Effector CD8-positive, alpha-beta T cell (primary cell): Measurements from ENCODE around the gene RPL13A.
A peak's percentile ranks its signal among the peaks of the same experiment; 100 is the strongest.
"Not testable (repeated sequence)": the region's sequence is repeated elsewhere in the genome, so short reads cannot be mapped to it uniquely, and the experiment has no call there.

Experiments used
- DNase-seq: peaks from one replicate; lab custom pipeline; 2025; lab: John Stamatoyannopoulos, UW
- total RNA-seq, 4 experiments: gene quantifications; one replicate each; lab custom pipeline; 2026; lab: John Stamatoyannopoulos, UW

RPL13A gene
- total RNA-seq = 1,847 to 2,898 (median 2,353) reads per million in 4 experiments

DNA sequence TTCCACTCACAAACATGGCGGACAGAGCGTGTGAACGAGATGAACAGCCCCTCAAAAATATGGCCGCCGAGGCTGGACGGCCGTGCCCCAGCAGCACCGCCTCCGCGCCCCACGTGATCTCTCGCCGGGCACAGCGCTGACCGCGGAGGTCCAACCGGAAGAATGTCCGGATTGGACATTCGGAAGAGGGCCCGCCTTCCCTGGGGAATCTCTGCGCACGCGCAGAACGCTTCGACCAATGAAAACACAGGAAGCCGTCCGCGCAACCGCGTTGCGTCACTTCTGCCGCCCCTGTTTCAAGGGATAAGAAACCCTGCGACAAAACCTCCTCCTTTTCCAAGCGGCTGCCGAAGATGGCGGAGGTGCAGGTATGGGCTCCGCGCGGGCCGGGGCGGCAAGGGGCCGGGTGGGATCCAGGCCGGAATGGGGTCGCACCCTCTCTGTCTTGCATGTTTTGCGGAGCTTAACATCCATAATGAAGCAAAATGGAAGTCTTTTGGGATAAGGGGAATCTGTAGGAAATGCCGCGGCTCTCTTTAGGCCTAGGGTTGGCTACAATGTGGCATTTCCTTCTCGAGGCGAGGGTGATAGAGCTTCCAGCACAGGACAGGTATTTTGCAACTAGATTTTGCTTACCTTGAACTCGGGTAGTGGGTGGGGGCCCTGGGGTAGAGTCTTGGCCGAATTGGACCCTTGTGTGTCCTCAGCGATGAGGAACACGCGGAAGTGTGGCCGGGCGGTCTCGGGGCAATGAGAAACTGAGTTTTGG is at the start of gene RPL13A:
TSS of gene RPL13A (plus strand) at position 332 of the 769 bp plus-strand sequence. CDS start at position 354, 22 bp downstream.
- peak; percentile 99 for DNase-seq

DNA sequence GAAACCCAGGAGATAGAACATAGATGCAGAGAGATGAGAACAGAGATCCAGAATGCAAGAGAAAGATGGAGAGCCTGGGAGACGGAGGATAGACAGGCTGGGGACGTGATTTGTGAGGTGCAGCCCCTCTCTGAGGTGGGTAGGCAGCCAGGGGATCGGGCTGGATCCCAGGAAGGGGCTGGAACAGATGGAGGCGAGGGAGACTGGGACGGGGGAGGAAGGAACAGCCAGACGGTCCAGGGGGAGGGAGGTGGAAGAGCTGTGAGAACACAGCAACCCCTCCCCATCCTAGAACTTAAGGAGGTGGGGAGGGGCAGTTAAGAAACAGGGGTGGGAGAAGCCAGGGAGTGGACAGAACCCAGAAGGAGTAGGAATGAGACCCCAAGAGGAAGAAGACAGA is 49.1 kb upstream of the RPL13A start:
- DNase-seq = no peak

DNA sequence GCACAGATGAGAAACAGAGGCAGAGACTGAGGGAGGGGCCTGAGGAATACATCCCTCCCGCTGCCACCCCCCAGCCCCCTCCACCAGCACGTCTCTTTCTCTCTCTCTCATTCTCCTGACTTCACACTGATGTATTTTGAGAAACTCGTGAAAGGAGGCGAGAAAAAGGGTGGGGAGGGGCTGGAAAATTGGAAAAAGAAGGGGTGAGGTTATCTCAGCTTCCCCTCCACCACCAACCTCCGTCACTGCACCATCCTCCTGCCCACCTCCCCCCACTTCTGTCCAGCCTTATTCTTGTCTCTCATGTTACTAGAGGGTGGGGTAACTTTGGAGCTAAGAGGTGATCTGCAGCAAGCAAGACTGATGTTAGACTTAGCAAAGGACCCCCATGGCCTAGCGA is 47.6 kb upstream of the RPL13A start:
- DNase-seq = no peak

DNA sequence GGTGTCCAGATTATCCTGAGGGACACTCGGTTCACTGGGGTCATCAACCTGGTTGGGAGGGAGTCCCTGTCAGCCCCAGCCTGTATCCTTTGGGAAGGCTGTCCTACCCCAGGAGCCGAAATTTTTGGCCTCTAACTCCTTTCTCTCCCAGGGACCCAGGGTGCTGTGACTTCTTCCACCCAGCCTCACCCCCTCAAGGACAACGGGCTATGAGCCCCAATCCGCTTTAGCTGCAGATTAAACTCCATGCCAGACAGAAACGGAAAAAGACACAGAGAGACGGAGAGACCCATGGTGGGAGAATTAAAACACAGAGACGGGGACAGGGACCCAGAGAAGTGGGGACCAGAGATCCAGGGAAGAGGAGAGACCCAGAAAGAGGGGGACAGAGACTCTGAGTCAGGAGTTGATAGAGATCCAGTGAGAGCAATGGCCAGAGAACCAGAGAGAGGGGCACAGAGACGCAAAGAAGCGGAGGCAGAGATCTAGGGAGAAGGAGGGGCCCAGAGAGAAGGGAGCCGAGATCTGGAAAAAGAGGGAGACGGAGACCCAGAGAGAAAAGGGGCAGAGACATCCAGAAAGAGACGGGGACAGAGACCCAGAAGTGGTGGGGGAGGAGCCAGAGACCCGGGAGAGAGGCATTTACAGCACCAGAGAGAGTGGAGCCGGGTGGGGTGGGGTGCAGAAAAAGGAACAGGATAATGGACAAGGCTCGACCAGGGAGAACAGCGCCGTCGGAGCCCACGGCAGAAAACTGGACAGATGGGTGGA is 46.8 kb upstream of the RPL13A start:
- no peak for DNase-seq

DNA sequence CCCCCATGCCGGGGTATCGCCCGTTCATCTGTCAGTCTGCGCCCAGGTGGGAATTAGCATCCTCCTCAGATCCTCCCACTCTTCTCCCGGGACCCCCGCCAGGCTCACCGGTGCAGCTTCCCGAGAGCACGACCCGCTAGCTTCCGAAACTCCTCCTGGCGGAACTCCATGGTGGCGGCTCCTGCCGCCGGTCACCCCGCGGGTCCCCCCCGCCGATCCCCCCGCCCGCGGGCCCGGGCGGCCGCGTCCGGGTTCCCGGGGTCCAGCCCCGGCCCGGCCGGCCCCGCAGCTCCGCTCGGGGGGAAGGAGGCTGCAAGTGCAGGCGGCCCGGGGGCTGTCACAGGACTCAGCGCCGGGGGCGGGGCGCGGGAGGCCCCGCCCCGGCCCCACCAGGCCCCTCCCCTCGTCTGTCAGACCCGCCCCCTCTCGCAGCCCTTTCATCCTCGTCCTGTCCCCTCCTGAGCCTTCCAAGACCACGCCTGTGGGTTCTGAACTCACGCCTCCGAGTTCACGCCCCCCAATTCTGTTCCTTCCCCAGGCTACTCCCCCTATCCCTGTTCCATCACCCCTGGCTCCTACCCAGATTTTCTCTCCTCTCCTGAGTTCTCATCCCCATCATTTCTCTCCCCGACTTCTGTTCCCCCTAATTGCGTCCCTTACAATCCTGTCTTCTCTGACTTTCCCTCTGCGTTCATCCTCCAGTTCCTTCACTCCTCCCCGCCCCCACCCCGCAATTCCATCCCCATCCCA is 46.0 kb upstream of the RPL13A start, which contains the start of gene SLC17A7:
TSS of gene SLC17A7 (minus strand) at position 318 of the 750 bp plus-strand sequence. CDS start at position 170, 148 bp downstream.
- peak; percentile 32 for DNase-seq

DNA sequence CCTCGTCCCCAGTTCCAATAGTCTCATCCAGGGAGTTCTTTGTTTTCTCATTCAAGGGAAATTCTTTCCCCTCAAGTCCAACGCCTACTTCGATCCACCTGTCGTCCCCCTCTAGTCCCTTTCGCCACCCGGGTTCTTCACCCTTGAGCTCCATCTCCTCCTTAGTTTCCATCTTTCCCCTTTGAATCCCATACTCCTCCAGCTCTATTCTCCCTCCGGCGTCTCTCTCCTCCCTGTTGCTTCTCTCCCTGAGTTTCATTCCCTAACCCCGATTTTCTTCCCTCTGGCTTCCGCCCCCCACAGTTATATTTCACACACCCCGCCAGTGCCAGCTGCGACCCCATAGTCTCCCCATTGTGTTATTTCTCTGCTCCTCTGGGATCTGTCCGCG is 45.5 kb upstream of the RPL13A start:
- DNase-seq = no peak

DNA sequence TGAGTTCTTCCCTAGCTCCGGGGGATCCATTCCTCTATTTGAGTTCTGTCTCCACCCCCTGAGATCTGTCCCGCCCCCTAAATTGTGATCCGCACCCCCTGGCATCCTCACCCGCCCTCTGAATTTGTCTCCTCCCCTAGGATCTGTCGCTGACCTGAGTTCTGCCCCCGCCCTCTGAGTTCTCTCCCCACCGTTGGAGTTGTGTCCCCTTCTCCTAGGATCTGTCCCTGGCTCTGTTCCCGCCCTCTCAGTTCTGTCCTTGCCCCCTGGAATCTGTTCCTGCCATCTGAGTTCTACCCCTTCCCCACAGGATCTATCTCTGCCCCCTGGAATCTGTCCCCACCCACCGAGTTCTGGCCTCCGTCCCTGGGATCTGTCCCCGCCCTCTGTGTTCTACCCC is 45.1 kb upstream of the RPL13A start:
- DNase-seq = no peak

DNA sequence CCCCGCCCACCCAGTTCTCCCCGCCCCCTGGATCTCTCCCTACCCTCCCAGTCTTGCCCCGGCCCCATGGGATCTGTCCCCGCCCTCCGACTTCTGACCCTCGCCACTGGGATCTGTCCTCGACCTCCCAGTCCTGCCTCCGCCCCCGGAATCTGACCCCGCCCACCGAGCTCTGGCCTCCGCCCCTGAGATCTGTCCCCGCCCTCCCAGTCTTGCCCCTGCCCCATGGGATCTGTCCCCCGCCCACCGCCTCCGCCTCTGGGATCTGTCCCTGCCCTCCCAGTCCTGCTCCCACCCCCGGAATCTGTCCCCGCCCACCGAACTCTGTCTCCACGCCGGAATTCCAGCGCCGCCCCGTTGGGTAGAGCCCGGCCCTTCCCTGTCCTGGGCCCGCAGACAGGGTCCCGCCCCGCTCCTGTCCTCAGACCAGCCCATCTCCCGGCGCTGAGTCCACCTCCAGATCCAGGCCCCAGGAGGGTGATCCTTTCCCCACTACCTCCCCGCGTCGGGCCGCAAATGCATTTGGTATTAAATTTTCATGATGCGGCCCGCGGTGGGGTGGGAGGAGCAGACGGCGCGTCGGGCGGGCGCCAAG is 44.5 kb upstream of the RPL13A start:
- peak; percentile 41 for DNase-seq

DNA sequence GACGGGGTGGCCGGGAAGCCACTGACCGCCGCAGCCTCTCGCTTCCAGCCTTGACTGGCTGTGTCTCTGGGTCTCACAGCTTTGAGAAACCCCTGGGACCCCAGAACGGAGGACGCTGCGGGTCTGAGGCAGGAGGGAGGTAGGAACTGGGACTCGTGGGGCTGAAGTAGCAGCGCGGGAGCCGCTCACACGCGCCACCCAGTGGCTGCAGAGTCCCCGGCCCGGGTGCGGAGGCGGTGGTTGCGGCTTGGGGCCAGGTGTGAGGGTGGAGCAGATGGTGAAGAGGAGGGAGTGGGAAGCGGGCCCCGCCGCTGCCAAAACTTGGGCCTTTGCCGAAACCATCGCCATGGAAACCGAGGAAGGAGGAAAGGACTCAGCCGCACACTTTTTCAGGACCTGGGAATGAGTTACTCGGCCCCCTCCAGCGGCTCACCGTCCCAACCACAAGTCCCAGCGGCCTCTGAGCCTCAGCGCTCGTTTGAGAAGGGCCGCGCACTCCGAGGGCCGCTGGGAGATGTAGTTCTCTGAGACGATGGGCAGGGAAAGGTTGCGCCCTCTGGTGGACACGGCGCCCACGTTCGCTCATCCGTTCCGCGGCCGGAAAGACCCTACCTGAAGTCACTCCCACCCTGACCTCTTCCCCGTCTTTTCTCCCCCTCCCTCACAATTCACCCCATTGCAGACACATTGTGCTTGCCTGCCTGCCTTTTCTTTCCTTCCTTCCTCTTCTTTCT is 43.9 kb upstream of the RPL13A start:
- peak; percentile 86 for DNase-seq

DNA sequence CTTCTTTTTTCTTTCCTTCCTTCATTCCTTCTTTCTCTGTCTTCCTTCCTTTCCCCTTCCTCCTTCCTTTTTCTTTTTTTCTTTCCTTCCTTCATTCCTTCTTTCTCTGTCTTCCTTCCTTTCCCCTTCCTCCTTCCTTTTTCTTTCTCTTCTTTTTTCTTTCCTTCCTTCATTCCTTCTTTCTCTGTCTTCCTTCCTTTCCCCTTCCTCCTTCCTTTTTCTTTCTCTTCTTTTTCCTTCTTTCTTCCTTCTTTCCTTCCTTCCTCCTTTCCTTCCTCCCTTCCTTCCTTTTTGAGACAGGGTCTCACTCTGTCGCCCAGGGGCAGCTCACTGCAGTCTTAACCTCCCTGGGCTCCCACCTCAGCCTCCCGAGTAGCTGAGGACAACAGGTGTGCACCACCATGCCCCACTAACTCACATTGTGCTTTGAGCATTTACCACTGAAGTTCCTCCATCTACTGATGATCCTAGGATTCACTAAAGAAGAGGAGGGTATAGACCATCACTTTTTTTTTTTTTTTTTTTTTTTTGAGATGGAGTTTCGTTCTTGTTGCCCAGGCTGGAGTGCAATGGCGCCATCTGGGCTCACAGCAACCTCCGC is 43.2 kb upstream of the RPL13A start:
- not testable (repeated sequence) for DNase-seq

DNA sequence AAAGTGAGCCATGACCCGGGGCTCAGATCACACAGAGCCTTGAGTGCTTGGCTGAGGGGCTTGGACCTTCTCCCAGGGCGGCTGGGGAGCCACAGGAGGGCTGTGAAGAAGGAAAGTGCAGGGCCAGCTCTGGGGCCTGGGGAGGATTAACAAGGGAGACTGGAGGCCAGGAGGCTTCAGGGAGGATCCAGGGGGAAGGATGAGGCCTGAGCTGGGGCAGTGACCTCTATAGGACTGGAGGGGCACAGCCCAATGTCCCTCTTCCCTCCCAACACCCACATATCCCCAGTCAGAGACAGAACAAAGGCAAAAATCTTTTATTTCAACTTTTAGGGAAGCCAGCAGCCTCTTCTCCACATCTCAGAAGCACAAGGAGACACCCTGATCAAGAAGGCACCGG is 41.4 kb upstream of the RPL13A start:
- DNase-seq = no peak

DNA sequence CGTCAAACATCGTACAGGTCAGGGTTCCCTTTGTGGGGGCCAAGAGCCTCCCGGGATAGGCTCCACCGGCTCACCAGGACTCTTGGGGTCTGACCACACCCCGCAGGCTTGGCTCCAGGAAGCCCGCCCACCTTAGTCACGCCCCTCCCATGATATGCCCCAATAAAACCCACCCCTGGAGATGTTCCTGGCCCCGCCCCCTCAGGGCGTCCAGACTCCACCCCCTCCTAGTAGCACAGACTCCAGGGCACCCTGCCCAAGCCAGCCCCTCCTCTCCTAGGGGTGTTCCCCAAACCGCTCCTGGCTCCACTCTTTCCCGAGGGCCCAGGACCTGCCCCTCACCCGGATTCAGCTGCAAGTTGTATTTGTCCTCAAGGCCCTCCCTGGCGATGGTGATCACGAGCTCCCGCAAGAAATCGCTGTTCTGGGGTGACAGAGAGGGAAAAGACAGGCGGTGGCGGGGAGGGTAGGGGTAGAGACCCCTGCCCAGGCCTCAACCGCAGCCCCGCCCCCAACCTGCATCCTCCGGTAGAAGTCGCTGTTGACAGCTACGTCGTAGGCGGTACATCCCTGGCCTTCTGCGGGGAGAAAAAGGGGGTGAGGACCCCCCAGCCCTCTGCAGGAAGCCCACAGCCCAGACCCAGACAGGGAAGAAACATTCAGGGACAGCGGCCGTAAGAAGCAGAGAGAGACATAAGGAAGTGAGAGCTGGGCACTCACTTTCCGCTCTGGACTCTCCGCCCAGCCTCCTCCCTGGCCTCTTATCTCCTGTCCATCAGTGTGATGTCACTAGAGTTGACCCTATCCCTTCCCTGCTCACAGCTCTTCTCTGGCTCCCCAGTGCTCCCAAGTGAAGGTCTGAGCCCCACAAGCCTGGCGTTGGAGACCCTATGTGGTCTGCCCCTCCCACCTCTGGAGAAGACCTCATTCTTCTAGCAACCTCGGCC is 39.6 kb upstream of the RPL13A start:
- no peak for DNase-seq

DNA sequence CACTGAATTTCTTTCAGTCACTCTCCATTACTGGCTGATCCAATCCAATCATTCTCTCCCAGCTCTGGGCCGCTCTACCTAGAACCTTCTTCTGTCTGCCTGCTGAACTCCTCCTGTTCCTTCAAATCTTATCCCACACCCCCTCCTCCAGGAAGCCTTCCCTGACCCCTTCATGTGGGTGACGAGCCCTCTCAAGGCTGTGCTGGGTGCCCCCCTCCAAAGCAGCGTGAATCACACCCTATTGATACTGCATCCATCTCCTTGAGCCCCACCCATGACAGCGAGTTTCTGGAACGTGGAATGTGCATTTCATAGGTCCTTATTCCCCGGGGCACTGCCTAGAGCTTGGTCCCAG is 39.0 kb upstream of the RPL13A start:
- DNase-seq = no peak

DNA sequence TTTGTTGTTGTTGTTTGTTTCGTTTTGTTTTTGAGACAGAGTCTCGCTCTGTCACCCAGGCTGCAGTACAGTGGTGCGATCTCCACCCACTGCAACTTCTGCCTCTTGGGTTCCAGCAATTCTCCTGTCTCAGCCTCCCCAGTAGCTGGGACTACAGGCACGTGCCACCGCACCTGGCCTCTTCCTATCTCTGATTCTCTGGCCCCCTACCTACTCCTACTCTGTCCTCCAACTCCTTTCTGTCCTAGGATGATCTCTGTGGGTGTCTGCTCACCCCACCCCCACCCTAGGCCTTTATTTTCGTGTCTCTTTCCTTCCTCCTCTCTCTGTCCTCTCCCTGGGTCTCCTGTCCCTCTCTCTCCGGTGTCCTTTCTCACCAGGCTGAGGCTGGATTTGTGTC is 37.0 kb upstream of the RPL13A start:
- DNase-seq = no peak

DNA sequence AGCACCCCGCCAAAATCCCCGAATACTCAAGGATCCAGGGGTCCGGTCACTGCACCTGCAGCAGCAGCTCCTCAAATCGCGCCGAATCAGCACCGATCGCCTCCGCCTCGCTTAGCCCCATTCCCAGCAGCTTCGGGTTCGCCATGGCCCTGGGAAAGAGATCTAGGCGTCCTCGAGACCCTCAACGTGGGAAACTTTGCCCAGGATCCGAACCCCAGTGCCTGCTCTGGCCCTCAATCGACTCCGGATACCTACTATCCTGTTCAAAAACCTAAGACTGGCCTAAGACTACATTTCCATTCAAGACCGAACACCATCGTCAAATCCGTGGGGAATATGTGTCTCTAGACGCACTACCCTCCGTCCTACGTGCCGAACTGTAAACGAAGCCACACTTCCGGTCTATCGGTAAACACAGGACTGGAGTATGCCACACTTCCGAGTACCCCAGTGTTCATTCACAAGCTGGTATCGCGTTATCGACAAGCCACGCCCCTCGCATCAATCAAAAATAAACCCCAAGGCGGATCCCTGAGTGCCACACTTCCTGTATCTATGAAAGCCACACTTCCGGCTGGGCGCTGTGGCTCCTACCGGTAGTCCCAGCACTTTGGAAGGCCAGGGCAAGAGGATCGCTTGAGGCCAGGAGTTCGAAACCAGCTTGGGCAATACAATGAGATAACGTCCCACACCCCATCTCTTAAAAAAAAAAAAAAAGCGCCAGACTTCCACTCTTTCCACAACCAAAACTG is 35.8 kb upstream of the RPL13A start, which contains the start of gene PIH1D1:
TSS of gene PIH1D1 (minus strand) at position 385 of the 752 bp plus-strand sequence. CDS start at position 145, 240 bp downstream.
- DNase-seq = peak; percentile 88

DNA sequence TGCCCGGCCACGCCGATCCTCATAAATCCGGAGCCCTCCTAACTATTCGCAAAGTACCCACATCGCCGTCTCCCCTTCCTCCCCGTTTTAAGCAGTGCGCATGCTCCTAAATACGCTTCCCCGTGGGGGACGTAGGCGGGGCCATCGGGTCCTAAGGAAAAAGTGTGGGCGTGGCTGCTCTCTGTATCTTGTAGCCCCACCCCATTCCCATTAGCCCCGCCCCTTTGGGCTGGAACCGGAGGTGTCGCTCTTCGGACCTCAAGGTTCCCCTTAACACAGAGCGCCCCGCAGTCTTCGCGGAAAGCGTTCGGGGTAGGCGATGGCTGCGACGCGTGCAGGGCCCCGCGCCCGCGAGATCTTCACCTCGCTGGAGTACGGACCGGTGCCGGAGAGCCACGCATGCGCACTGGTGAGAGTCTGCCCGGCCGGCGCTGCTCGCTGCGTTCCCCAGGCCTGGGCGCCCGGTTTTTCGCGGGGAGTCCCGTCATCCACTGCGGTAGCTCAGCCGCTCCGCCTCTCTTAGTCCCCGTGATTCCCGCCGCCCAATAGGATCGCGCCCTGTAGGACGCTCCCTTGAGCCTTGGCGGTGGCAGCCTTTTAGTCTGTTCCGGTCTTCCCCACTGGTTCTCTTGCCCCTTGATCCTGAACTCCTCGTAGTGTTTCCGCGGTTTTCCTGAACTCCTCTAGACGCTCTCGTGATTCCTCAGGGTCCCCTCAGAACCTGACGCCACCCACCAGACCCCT is 34.2 kb upstream of the RPL13A start, which contains the start of gene ALDH16A1:
TSS of gene ALDH16A1 (plus strand) at position 213 of the 744 bp plus-strand sequence. CDS start at position 320, 107 bp downstream.
- DNase-seq = peak; percentile 94

DNA sequence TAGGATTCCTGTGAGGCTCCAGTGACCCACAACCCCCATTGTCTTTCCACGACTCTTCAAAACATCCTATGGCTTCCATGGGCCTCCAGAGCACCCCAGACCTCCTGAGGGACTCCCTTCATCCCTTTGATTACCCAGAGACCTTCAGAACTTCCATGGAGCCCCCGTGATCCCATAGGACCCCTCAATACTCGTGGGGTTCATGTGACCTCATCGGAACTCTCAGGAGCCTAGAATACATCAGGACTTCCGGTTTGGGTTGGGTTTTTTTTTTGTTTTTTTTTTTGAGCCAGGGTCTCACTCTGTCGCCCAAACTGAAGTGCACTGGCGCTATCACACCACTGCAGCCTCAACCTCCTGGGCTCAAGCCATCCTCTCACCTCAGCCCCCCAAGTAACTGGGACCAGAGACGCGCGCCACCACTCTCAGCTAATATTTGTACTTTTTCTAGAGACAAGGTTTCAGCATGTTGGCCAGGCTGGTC is 33.6 kb upstream of the RPL13A start:
- DNase-seq = no peak

DNA sequence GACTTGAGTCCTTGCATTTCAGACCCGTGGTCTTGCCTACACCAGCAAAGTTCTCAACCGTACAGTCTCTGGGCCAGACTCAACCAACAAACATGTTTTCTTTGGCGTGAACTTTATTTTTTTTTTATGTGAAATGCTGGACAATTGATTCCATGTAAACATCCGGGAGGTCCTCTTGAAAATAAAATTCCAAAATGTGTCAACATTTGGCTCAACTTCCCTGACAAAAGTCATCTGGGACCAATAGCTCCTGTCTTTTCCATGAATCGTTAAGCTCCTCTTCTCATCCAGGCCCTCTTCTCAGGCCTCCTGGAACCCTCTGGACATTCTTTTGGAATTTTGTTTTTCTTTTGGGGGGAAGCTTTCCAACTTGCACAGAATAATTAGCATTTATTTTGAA is 31.6 kb upstream of the RPL13A start:
- no peak for DNase-seq
